ENCODE measurements around the gene EXOC6B.
"Not testable (repeated sequence)": the region's sequence is repeated elsewhere in the genome, so short reads cannot be mapped to it uniquely, and the experiment has no call there.

The EXOC6B gene

GRCh38 chr2:72681016-72681995 is 144.5 kb downstream of the EXOC6B start:
- DNase-seq (ENCODE audit: low spot score), result no peak

GRCh38 chr2:72678024-72678423 is 147.8 kb downstream of the EXOC6B start:
- no peak for DNase-seq (ENCODE audit: low spot score)

GRCh38 chr2:72676341-72677025 is 149.3 kb downstream of the EXOC6B start:
- DNase-seq (ENCODE audit: low spot score), result no peak

GRCh38 chr2:72674982-72675915 is 150.6 kb downstream of the EXOC6B start:
- DNase-seq (ENCODE audit: low spot score), result no peak

- no peak for DNase-seq (ENCODE audit: low spot score)
Observed at GRCh38 chr2:72673279-72673678, 152.6 kb downstream of the EXOC6B start.

GRCh38 chr2:72669121-72669520 is 156.7 kb downstream of the EXOC6B start:
- DNase-seq (ENCODE audit: low spot score), result no peak

GRCh38 chr2:72668647-72669046 is 157.2 kb downstream of the EXOC6B start:
- no peak for DNase-seq (ENCODE audit: low spot score)

- no peak for DNase-seq (ENCODE audit: low spot score)
Observed at GRCh38 chr2:72665448-72665847, 160.4 kb downstream of the EXOC6B start.

GRCh38 chr2:72661985-72662384 is 163.8 kb downstream of the EXOC6B start:
- no peak for DNase-seq (ENCODE audit: low spot score)

GRCh38 chr2:72649810-72650209 is 176.0 kb downstream of the EXOC6B start:
- no peak for DNase-seq (ENCODE audit: low spot score)

- DNase-seq (ENCODE audit: low spot score), result not testable (repeated sequence)
Observed at GRCh38 chr2:72641221-72641620, 184.6 kb downstream of the EXOC6B start.

- no peak for DNase-seq (ENCODE audit: low spot score)
Observed at GRCh38 chr2:72638600-72639211, 187.1 kb downstream of the EXOC6B start.

- DNase-seq (ENCODE audit: low spot score), result no peak
Observed at GRCh38 chr2:72636210-72636609, 189.6 kb downstream of the EXOC6B start.

GRCh38 chr2:72630767-72631166 is 195.1 kb downstream of the EXOC6B start:
- no peak for DNase-seq (ENCODE audit: low spot score)

- DNase-seq (ENCODE audit: low spot score), result no peak
Observed at GRCh38 chr2:72629062-72629461, 196.8 kb downstream of the EXOC6B start.

GRCh38 chr2:72627083-72627482 is 198.8 kb downstream of the EXOC6B start:
- DNase-seq (ENCODE audit: low spot score), result no peak

GRCh38 chr2:72625366-72625765 is 200.5 kb downstream of the EXOC6B start:
- no peak for DNase-seq (ENCODE audit: low spot score)

GRCh38 chr2:72623481-72623880 is 202.4 kb downstream of the EXOC6B start:
- no peak for DNase-seq (ENCODE audit: low spot score)

GRCh38 chr2:72619626-72620025 is 206.2 kb downstream of the EXOC6B start:
- no peak for DNase-seq (ENCODE audit: low spot score)

- no peak for DNase-seq (ENCODE audit: low spot score)
Observed at GRCh38 chr2:72613931-72614330, 211.9 kb downstream of the EXOC6B start.

- no peak for DNase-seq (ENCODE audit: low spot score)
Observed at GRCh38 chr2:72612614-72613160, 213.1 kb downstream of the EXOC6B start.
